ENCODE data around the gene BAX. TPM values are rescaled to one million over a fixed set of nuclear protein-coding genes. Genes with fewer than 3 reads are reported as not detected.
A peak's percentile ranks its signal among the peaks of the same experiment; 100 is the strongest.

BAX gene
- total and polyA plus RNA-seq, 2 of the 13 experiments (the other 11 are each of a cell fraction or from before 2014, with no cell fraction given), result 139 to 176 TPM

GRCh38 chr19:48993175-48994034 is 38.7 kb downstream of the BAX start, which contains the start of the genes GYS1 and RUVBL2 (continued):
- TF ChIP-seq, protein P1, sequence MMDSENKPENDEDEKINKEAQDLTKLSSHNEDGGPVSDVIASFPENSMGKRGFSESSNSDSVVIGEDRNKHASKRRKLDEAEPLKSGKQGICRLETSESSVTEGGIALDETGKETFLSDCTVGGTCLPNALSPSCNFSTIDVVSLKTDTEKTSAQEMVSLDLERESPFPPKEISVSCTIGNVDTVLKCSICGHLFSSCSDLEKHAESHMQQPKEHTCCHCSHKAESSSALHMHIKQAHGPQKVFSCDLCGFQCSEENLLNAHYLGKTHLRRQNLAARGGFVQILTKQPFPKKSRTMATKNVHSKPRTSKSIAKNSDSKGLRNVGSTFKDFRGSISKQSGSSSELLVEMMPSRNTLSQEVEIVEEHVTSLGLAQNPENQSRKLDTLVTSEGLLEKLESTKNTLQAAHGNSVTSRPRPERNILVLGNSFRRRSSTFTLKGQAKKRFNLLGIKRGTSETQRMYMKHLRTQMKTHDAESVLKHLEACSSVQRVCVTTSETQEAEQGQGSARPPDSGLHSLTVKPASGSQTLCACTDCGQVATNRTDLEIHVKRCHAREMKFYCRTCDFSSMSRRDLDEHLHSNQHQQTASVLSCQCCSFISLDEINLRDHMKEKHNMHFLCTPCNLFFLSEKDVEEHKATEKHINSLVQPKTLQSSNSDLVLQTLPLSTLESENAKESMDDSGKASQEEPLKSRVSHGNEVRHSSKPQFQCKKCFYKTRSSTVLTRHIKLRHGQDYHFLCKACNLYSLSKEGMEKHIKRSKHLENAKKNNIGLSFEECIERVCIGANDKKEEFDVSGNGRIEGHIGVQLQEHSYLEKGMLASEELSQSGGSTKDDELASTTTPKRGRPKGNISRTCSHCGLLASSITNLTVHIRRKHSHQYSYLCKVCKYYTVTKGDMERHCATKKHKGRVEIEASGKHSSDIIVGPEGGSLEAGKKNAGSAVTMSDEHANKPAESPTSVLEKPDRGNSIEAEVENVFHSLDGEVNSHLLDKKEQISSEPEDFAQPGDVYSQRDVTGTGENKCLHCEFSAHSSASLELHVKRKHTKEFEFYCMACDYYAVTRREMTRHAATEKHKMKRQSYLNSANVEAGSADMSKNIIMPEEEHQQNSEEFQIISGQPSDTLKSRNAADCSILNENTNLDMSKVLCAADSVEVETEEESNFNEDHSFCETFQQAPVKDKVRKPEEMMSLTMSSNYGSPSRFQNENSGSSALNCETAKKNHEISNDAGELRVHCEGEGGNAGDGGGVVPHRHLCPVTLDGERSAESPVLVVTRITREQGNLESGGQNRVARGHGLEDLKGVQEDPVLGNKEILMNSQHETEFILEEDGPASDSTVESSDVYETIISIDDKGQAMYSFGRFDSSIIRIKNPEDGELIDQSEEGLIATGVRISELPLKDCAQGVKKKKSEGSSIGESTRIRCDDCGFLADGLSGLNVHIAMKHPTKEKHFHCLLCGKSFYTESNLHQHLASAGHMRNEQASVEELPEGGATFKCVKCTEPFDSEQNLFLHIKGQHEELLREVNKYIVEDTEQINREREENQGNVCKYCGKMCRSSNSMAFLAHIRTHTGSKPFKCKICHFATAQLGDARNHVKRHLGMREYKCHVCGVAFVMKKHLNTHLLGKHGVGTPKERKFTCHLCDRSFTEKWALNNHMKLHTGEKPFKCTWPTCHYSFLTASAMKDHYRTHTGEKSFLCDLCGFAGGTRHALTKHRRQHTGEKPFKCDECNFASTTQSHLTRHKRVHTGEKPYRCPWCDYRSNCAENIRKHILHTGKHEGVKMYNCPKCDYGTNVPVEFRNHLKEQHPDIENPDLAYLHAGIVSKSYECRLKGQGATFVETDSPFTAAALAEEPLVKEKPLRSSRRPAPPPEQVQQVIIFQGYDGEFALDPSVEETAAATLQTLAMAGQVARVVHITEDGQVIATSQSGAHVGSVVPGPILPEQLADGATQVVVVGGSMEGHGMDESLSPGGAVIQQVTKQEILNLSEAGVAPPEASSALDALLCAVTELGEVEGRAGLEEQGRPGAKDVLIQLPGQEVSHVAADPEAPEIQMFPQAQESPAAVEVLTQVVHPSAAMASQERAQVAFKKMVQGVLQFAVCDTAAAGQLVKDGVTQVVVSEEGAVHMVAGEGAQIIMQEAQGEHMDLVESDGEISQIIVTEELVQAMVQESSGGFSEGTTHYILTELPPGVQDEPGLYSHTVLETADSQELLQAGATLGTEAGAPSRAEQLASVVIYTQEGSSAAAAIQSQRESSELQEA (CRISPR knock-in tag; IDR thresholded peaks at IDR 0.05; ENCODE audit: not compliant biosample characterization), result peak; percentile 46
- TF ChIP-seq ZNF451 (CRISPR knock-in tag; IDR thresholded peaks at IDR 0.05) (0 out of 2 replicates have a peak, but pooled peaks have one; percentile 52), GATAD1 (CRISPR knock-in tag; IDR thresholded peaks at IDR 0.05) (peak; percentile 94), ARNTL (CRISPR knock-in tag; IDR thresholded peaks at IDR 0.05) (peak; percentile 56; the same call in 1 of the 2 replicates), NRL (CRISPR knock-in tag; IDR thresholded peaks at IDR 0.05; ENCODE audit: borderline replicate concordance) (peak; percentile 48; the same call in 1 of the 2 replicates), HNF1B (CRISPR knock-in tag; IDR thresholded peaks at IDR 0.05) (peak; percentile 55), ZNF350 (CRISPR knock-in tag; IDR thresholded peaks at IDR 0.05; ENCODE audit: borderline replicate concordance, low read depth) (peak; percentile 78; the same call in 1 of the 2 replicates), ZGPAT (CRISPR knock-in tag; IDR thresholded peaks at IDR 0.05) (peak; percentile 83), ZNF205 (CRISPR knock-in tag; IDR thresholded peaks at IDR 0.05) (peak; percentile 9; the same call in 1 of the 2 replicates), MXD1 (CRISPR knock-in tag; IDR thresholded peaks at IDR 0.05) (0 out of 2 replicates have a peak, but pooled peaks have one; percentile 34), ISX (CRISPR knock-in tag; conservative IDR thresholded peaks at IDR 0.05) (no peak), SMAD1 (CRISPR knock-in tag; IDR thresholded peaks at IDR 0.05; ENCODE audit: borderline replicate concordance, low read depth) (peak; percentile 57; the same call in 1 of the 2 replicates), KAT8 (CRISPR knock-in tag; IDR thresholded peaks at IDR 0.05) (peak; percentile 86)
- TF ChIP-seq, protein P2, sequence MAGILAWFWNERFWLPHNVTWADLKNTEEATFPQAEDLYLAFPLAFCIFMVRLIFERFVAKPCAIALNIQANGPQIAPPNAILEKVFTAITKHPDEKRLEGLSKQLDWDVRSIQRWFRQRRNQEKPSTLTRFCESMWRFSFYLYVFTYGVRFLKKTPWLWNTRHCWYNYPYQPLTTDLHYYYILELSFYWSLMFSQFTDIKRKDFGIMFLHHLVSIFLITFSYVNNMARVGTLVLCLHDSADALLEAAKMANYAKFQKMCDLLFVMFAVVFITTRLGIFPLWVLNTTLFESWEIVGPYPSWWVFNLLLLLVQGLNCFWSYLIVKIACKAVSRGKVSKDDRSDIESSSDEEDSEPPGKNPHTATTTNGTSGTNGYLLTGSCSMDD (CRISPR knock-in tag; IDR thresholded peaks at IDR 0.05), result no peak
